SK-N-SH treated with all-trans-retinoic acid at 6 μM for 48 hours (cell line): Measurements from ENCODE around the gene FAF1.

Experiments used
- ATAC-seq: fragments of 200-7000 bp; cut with Tn5 transposase; 3 replicates; pipeline ENCODE4 v1.9.1; 2020; ENCODE audit warnings: mild to moderate bottlenecking, moderate library complexity
- BACH2 ChIP-seq: fragments of 250-450 bp; sonication (Bioruptor Pico); IDR thresholded peaks from 2 replicates; pipeline ENCODE4 v1.9.0; 2021; ENCODE audit warnings: mild to moderate bottlenecking, borderline replicate concordance
- CREB5 ChIP-seq: fragments of 250-450 bp; sonication (Bioruptor Pico); IDR thresholded peaks from 2 replicates; pipeline ENCODE4 v1.5.1; 2020; ENCODE audit warnings: low read depth, mild to moderate bottlenecking, moderate library complexity
- ESRRG ChIP-seq: fragments of 250-450 bp; sonication (Bioruptor Pico); IDR thresholded peaks from 2 replicates; pipeline ENCODE4 v1.6.1; 2021; ENCODE audit warnings: mild to moderate bottlenecking
- GLIS3 ChIP-seq: fragments of 250-450 bp; sonication (Bioruptor Pico); IDR thresholded peaks from 2 replicates; pipeline ENCODE4 v1.5.0; 2020; ENCODE audit warnings: mild to moderate bottlenecking, moderate library complexity
- ISL1 ChIP-seq: fragments of 250-450 bp; sonication (Bioruptor Pico); IDR thresholded peaks from 2 replicates; pipeline ENCODE4 v2.1.2; 2022; ENCODE audit warnings: mild to moderate bottlenecking, moderate library complexity
- OSR1 ChIP-seq: fragments of 250-450 bp; sonication (Bioruptor Pico); IDR thresholded peaks from 2 replicates; pipeline ENCODE4 v1.8.0; 2022; ENCODE audit warnings: moderate library complexity, mild to moderate bottlenecking, inconsistent platforms
- POU6F1 ChIP-seq: fragments of 250-450 bp; sonication (Bioruptor Pico); IDR thresholded peaks from 2 replicates; pipeline ENCODE4 v1.8.0; 2021; ENCODE audit warnings: low read depth, mild to moderate bottlenecking, moderate library complexity, borderline replicate concordance
- PPARA ChIP-seq: fragments of 250-450 bp; sonication (Bioruptor Pico); IDR thresholded peaks from 2 replicates; pipeline ENCODE4 v1.5.0; 2020; ENCODE audit warnings: mild to moderate bottlenecking, borderline replicate concordance
- RARB ChIP-seq: fragments of 250-450 bp; sonication (Bioruptor Pico); IDR thresholded peaks from 2 replicates; pipeline ENCODE4 v1.8.0; 2021; ENCODE audit warnings: mild to moderate bottlenecking, moderate library complexity
- SNAI2 ChIP-seq: fragments of 250-450 bp; sonication (Bioruptor Pico); IDR thresholded peaks from 2 replicates; pipeline ENCODE4 v1.5.0; 2020; ENCODE audit warnings: mild to moderate bottlenecking, moderate library complexity
- TCF4 ChIP-seq: fragments of 250-450 bp; sonication (Bioruptor Pico); IDR thresholded peaks from 2 replicates; pipeline ENCODE4 v1.8.0; 2021; ENCODE audit warnings: mild to moderate bottlenecking, moderate library complexity, borderline replicate concordance
- TOX ChIP-seq: fragments of 250-450 bp; sonication (Bioruptor Pico); IDR thresholded peaks from 2 replicates; pipeline ENCODE4 v1.8.0; 2021; ENCODE audit warnings: mild to moderate bottlenecking, moderate library complexity, borderline replicate concordance
- ZFP3 ChIP-seq: fragments of 250-450 bp; sonication (Bioruptor Pico); IDR thresholded peaks from 2 replicates; pipeline ENCODE4 v1.5.0; 2020; ENCODE audit warnings: mild to moderate bottlenecking, moderate library complexity
- ZFP30 ChIP-seq: fragments of 450-650 bp; formaldehyde crosslinking; IDR thresholded peaks from 2 replicates; pipeline ENCODE4 v1.5.0; 2022; ENCODE audit warnings: mild to moderate bottlenecking, moderate library complexity
- ZNF70 ChIP-seq: fragments of 450-650 bp; formaldehyde crosslinking; IDR thresholded peaks from 2 replicates; pipeline ENCODE4 v1.5.0; 2020; ENCODE audit warnings: mild to moderate bottlenecking, moderate library complexity
- ZNF8 ChIP-seq: fragments of 450-650 bp; formaldehyde crosslinking; IDR thresholded peaks from 2 replicates; pipeline ENCODE4 v1.5.0; 2020; ENCODE audit warnings: mild to moderate bottlenecking, moderate library complexity
- TF ChIP-seq, protein P1 (sequence below): fragments of 250-450 bp; sonication (Bioruptor Pico); IDR thresholded peaks from 2 replicates; pipeline ENCODE4 v1.5.1; 2021; ENCODE audit warnings: mild to moderate bottlenecking, moderate library complexity
- TF ChIP-seq, protein P2 (sequence below): fragments of 250-450 bp; sonication (Bioruptor Pico); IDR thresholded peaks from 2 replicates; pipeline ENCODE4 v1.8.0; 2020; ENCODE audit warnings: mild to moderate bottlenecking, moderate library complexity, borderline replicate concordance
- TF ChIP-seq, protein P3 (sequence below): fragments of 250-450 bp; sonication (Bioruptor Pico); IDR thresholded peaks from 2 replicates; pipeline ENCODE4 v1.5.0; 2020; ENCODE audit warnings: mild to moderate bottlenecking, moderate library complexity

FAF1 gene

DNA sequence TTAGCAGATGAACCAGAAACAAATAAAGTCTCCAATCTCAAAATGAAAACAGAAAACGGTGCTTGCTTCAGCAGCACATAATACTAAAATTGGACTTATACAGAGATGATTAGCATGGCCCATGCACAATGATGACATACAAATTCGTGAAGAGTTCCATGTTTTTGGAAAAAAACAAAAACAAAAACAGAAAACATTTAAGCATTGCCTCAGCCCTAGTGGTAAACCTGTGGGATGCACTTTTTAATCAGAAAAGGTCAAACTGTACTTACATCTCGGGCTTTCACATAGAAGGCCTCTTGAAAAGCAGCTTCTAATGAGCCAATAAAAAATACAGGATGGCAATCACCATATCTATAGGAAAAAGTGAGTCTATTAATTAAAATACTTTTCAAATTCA lies 377.7 kb downstream of the FAF1 start:
- TF ChIP-seq RARB (CRISPR knock-in tag) (no peak), BACH2 (CRISPR knock-in tag) (no peak), OSR1 (CRISPR knock-in tag) (no peak), TOX (CRISPR knock-in tag) (no peak), SNAI2 (CRISPR knock-in tag) (no peak), CREB5 (CRISPR knock-in tag) (no peak), POU6F1 (no peak), PPARA (CRISPR knock-in tag) (no peak), ZNF70 (no peak), ZFP3 (CRISPR knock-in tag) (no peak), ESRRG (no peak), GLIS3 (CRISPR knock-in tag) (no peak), ZFP30 (CRISPR knock-in tag) (no peak)
- TF ChIP-seq, protein P1, sequence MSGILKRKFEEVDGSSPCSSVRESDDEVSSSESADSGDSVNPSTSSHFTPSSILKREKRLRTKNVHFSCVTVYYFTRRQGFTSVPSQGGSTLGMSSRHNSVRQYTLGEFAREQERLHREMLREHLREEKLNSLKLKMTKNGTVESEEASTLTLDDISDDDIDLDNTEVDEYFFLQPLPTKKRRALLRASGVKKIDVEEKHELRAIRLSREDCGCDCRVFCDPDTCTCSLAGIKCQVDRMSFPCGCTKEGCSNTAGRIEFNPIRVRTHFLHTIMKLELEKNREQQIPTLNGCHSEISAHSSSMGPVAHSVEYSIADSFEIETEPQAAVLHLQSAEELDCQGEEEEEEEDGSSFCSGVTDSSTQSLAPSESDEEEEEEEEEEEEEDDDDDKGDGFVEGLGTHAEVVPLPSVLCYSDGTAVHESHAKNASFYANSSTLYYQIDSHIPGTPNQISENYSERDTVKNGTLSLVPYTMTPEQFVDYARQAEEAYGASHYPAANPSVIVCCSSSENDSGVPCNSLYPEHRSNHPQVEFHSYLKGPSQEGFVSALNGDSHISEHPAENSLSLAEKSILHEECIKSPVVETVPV (CRISPR knock-in tag), result no peak
- TF ChIP-seq, protein P2, sequence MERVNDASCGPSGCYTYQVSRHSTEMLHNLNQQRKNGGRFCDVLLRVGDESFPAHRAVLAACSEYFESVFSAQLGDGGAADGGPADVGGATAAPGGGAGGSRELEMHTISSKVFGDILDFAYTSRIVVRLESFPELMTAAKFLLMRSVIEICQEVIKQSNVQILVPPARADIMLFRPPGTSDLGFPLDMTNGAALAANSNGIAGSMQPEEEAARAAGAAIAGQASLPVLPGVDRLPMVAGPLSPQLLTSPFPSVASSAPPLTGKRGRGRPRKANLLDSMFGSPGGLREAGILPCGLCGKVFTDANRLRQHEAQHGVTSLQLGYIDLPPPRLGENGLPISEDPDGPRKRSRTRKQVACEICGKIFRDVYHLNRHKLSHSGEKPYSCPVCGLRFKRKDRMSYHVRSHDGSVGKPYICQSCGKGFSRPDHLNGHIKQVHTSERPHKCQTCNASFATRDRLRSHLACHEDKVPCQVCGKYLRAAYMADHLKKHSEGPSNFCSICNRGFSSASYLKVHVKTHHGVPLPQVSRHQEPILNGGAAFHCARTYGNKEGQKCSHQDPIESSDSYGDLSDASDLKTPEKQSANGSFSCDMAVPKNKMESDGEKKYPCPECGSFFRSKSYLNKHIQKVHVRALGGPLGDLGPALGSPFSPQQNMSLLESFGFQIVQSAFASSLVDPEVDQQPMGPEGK (CRISPR knock-in tag), result no peak
- TF ChIP-seq, protein P3, sequence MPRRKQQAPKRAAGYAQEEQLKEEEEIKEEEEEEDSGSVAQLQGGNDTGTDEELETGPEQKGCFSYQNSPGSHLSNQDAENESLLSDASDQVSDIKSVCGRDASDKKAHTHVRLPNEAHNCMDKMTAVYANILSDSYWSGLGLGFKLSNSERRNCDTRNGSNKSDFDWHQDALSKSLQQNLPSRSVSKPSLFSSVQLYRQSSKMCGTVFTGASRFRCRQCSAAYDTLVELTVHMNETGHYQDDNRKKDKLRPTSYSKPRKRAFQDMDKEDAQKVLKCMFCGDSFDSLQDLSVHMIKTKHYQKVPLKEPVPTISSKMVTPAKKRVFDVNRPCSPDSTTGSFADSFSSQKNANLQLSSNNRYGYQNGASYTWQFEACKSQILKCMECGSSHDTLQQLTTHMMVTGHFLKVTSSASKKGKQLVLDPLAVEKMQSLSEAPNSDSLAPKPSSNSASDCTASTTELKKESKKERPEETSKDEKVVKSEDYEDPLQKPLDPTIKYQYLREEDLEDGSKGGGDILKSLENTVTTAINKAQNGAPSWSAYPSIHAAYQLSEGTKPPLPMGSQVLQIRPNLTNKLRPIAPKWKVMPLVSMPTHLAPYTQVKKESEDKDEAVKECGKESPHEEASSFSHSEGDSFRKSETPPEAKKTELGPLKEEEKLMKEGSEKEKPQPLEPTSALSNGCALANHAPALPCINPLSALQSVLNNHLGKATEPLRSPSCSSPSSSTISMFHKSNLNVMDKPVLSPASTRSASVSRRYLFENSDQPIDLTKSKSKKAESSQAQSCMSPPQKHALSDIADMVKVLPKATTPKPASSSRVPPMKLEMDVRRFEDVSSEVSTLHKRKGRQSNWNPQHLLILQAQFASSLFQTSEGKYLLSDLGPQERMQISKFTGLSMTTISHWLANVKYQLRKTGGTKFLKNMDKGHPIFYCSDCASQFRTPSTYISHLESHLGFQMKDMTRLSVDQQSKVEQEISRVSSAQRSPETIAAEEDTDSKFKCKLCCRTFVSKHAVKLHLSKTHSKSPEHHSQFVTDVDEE (CRISPR knock-in tag), result no peak
- no peak for ATAC-seq

DNA sequence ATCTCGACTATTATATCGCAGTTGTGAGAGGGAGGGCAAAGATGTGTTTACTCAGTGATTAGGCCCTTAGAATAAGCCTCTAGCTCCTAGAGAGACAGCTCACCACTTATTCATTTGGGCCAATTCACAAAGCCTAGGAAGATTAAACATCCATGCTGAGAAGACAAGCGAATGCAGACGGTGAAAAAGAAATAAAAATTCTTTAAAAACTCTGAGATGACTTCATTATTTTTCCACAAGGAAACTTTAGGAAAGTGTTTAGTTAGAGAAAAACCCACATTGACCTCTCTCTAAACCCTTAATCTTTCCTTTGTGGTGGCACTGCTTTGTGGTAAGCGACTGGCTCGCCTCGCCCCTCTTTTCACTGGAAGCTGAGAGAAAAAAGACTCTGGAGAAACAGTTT lies 390.0 kb downstream of the FAF1 start:
- TF ChIP-seq ZNF70 (no peak), BACH2 (CRISPR knock-in tag) (no peak), SNAI2 (CRISPR knock-in tag) (no peak), ISL1 (no peak), ZNF8 (CRISPR knock-in tag) (no peak), TOX (CRISPR knock-in tag) (no peak), ZFP30 (CRISPR knock-in tag) (no peak), TCF4 (no peak), POU6F1 (no peak), GLIS3 (CRISPR knock-in tag) (no peak)
- TF ChIP-seq, protein P1 (CRISPR knock-in tag), result no peak
- ATAC-seq, result no peak
